GM12892 (cell line): ENCODE data around the gene HES2.

ENCODE experiments used
- POLR2A ChIP-seq: IDR thresholded peaks from 2 replicates; pipeline ENCODE4 v1.6.1; 2011; ENCODE audit warnings: low read depth, low read length, control low read depth
- POLR2AphosphoS5 ChIP-seq: IDR thresholded peaks from 2 replicates; pipeline ENCODE4 v1.6.1; 2011; ENCODE audit warnings: low read depth, low read length, control low read depth

- TF ChIP-seq POLR2A (no peak), POLR2AphosphoS5 (no peak)
Observed at GRCh38 chr1:6446665-6447015, 26.9 kb upstream of the HES2 start.
